Lung (tissue), 12 donors: ENCODE data around the gene CDCA4. TPM values are rescaled to one million over a fixed set of nuclear protein-coding genes. Genes with fewer than 3 reads are reported as not detected.
A peak's percentile ranks its signal among the peaks of the same experiment; 100 is the strongest.

ENCODE experiments used
- ATAC-seq: fragments of 200-7000 bp; cut with Tn5 transposase; one replicate; pipeline ENCODE4 v1.9.1; 2020; ENCODE audit warnings: moderate number of reproducible peaks; ENCODE audit not compliant: insufficient read depth, low FRiP score
- DNase-seq, 3 donors: peaks; one replicate each; pipeline ENCODE4 v3.0.0-alpha.2; 2013 to 2017
- H3K27ac ChIP-seq, 2 donors: one replicate each; pipeline ENCODE4 v1.5.1; 2013; ENCODE audit warnings: mild to moderate bottlenecking in 2 of 2, moderate library complexity in 2 of 2, control low read depth in 1 of 2, inconsistent platforms in 1 of 2, low read depth in 1 of 2, low read length in 1 of 2
- H3K27me3 ChIP-seq, 3 donors: one replicate each; pipeline ENCODE4 v1.5.1; 2013; ENCODE audit warnings: low read length in 2 of 3; ENCODE audit not compliant: control insufficient read depth in 3 of 3, insufficient read depth in 3 of 3
- H3K36me3 ChIP-seq, 4 donors: one replicate each; pipeline ENCODE4 v1.5.1; 2013; ENCODE audit warnings: low read length in 4 of 4, mild to moderate bottlenecking in 1 of 4, moderate library complexity in 1 of 4; ENCODE audit not compliant: control insufficient read depth in 4 of 4, insufficient read depth in 4 of 4
- H3K4me1 ChIP-seq, 5 donors: one replicate each; pipeline ENCODE4 v1.5.1; 2013; ENCODE audit warnings: low read length in 5 of 5, mild to moderate bottlenecking in 2 of 5, moderate library complexity in 1 of 5; ENCODE audit not compliant: control insufficient read depth in 5 of 5, insufficient read depth in 5 of 5
- H3K4me3 ChIP-seq: one replicate; pipeline ENCODE4 v1.5.1; 2013; ENCODE audit warnings: mild to moderate bottlenecking, control low read depth, moderate library complexity
- H3K9ac ChIP-seq, 2 donors: one replicate each; pipeline ENCODE4 v1.5.1; 2013; ENCODE audit warnings: low read length in 2 of 2, control low read depth in 1 of 2; ENCODE audit not compliant: insufficient read depth in 1 of 2
- H3K9me3 ChIP-seq, 4 donors: one replicate each; pipeline ENCODE4 v1.5.1; 2013; ENCODE audit warnings: low read length in 3 of 4, mild to moderate bottlenecking in 1 of 4, moderate library complexity in 1 of 4; ENCODE audit not compliant: control insufficient read depth in 4 of 4, insufficient read depth in 3 of 4
- CTCF ChIP-seq: IDR thresholded peaks from 2 replicates; pipeline ENCODE4 v1.5.1; 2012; ENCODE audit warnings: mild to moderate bottlenecking; ENCODE audit errors: control extremely low read depth, extremely low read depth
- WGBS, 2 donors: extraction: QIAGEN DNeasy Blood & Tissue Kit; methylation state at CpG; one replicate each; pipeline ENCODE4 v1.1.7; 2013; 5-methylcytosine and 5-hydroxymethylcytosine counted together
- polyA plus RNA-seq, 2 donors: library from polyadenylated mRNA; stranded (reverse); fragments of 200-250 nt; gene quantifications; one replicate each; pipeline ENCODE4 v1.2.1, GENCODE V29; 2013
- total RNA-seq, 2 donors: library from RNA; depleted of rRNA in 1 of 2; stranded (reverse); fragments of >200 nt in 1 of 2; gene quantifications; one replicate each; pipeline ENCODE4 v1.2.1, GENCODE V29; 2014 to 2021
- donor health status: control.
- donor health status: control.
- donor health status: Bipolar disorder and iron deficiency.
- donor health status: healthy.
- donor health status: DM: yes; HTN: yes; CAD: no.

The CDCA4 gene
- total and polyA plus RNA-seq, 4 donors, result 7.5 to 9.8 (median 8.2) TPM

- WGBS, 2 donors, result 50 to 67% methylated on average over 10 of the region's 10 CpGs
- no peak for TF ChIP-seq CTCF
- H3K36me3 ChIP-seq, result peaks cover 0 to 6% (median 0%) of the 10 kb centered on the region in 4 donors
Observed at GRCh38 chr14:105050551-105050897, 29.6 kb upstream of the CDCA4 start.

GRCh38 chr14:105049753-105050550, 29.1 kb upstream of the CDCA4 start:
- DNase-seq, result no peak

More at GRCh38 chr14:105050551-105050897, 29.6 kb upstream of the CDCA4 start:
- Histone ChIP-seq H3K9ac (no peak overlapping the region), H3K27ac (no peak overlapping the region), H3K4me3 (no peak overlapping the region), H3K4me1 (peaks cover 0 to 4% (median 0%) of the 10 kb centered on the region in 5 donors), H3K9me3 (no peaks in the 10 kb centered on the region), H3K27me3 (peaks cover 0 to 4% (median 0%) of the 10 kb centered on the region in 3 donors)
- ATAC-seq, result no peak
- peak; percentile 62 to 74 (median 72) for DNase-seq

GRCh38 chr14:105047283-105048016, 26.6 kb upstream of the CDCA4 start:
- Histone ChIP-seq H3K9me3 (no peaks in the 10 kb centered on the region), H3K27ac (no peak overlapping the region), H3K4me1 (peaks cover 0 to 4% (median 0%) of the 10 kb centered on the region in 5 donors), H3K36me3 (peaks cover 0 to 6% (median 0%) of the 10 kb centered on the region in 4 donors), H3K27me3 (no peaks in the 10 kb centered on the region), H3K4me3 (no peak overlapping the region), H3K9ac (no peak overlapping the region)
- ATAC-seq (no peak), DNase-seq (no peak)
- WGBS, 2 donors, result 90 to 91% methylated on average over 24 of the region's 24 CpGs
- TF ChIP-seq CTCF, result no peak

More at GRCh38 chr14:105049753-105050550, 29.1 kb upstream of the CDCA4 start:
- Histone ChIP-seq H3K4me1 (peaks cover 0 to 4% (median 0%) of the 10 kb centered on the region in 5 donors), H3K9me3 (no peaks in the 10 kb centered on the region), H3K36me3 (peaks cover 0 to 6% (median 0%) of the 10 kb centered on the region in 4 donors), H3K27ac (no peak overlapping the region), H3K9ac (no peak overlapping the region), H3K4me3 (no peak overlapping the region), H3K27me3 (no peaks in the 10 kb centered on the region)
- no peak for TF ChIP-seq CTCF
- 86 to 92% methylated on average over 25 of the region's 25 CpGs for WGBS, 2 donors
- ATAC-seq, result no peak
